GM23338 (cell line): ENCODE data around the gene FDX1. TPM values are rescaled to one million over a fixed set of nuclear protein-coding genes. Genes with fewer than 3 reads are reported as not detected.

ENCODE experiments used
- ATAC-seq: fragments of 200-7000 bp; cut with Tn5 transposase; 3 replicates; pipeline ENCODE4 v1.9.1; 2020
- DNase-seq: peaks from one replicate; pipeline ENCODE4 v3.0.0-alpha.2; 2015; ENCODE audit warnings: low spot score
- H2AFZ ChIP-seq: fragments of 200-600 bp; sonication (generic); 2 replicates; pipeline ENCODE4 v1.8.0; 2016; ENCODE audit warnings: antibody characterized with exemption, mild to moderate bottlenecking, moderate library complexity
- H3F3A ChIP-seq: fragments of 200-600 bp; sonication (generic); replicated peaks from 2 replicates; pipeline ENCODE4 v1.8.0; 2017; ENCODE audit warnings: antibody characterized with exemption, mixed run types, low read depth
- H3K27ac ChIP-seq: fragments of 200-600 bp; sonication (generic); 2 replicates; pipeline ENCODE4 v1.6.1; 2016; ENCODE audit warnings: low read depth
- H3K27me3 ChIP-seq: fragments of 200-600 bp; sonication (generic); 2 replicates; pipeline ENCODE4 v1.8.0; 2016; ENCODE audit warnings: mild to moderate bottlenecking, mixed run types, moderate library complexity; ENCODE audit not compliant: insufficient read depth
- H3K36me3 ChIP-seq: fragments of 200-600 bp; sonication (generic); 2 replicates; pipeline ENCODE4 v1.8.0; 2016; ENCODE audit warnings: mild to moderate bottlenecking; ENCODE audit not compliant: insufficient read depth
- H3K4me1 ChIP-seq: fragments of 200-600 bp; sonication (generic); 2 replicates; pipeline ENCODE4 v1.8.0; 2016; ENCODE audit warnings: mild to moderate bottlenecking, moderate library complexity; ENCODE audit not compliant: insufficient read depth
- H3K4me2 ChIP-seq: fragments of 200-600 bp; sonication (generic); 2 replicates; pipeline ENCODE4 v1.7.1; 2017; ENCODE audit warnings: mixed run types
- H3K4me3 ChIP-seq: fragments of 200-600 bp; sonication (generic); 2 replicates; pipeline ENCODE4 v1.6.1; 2016; ENCODE audit warnings: mixed run types
- H3K79me2 ChIP-seq: fragments of 200-600 bp; sonication (generic); replicated peaks from 2 replicates; pipeline ENCODE4 v1.8.0; 2017; ENCODE audit warnings: mild to moderate bottlenecking; ENCODE audit not compliant: insufficient read depth
- H3K9me2 ChIP-seq: fragments of 200-600 bp; sonication (generic); 2 replicates; pipeline ENCODE4 v1.8.0; 2017; ENCODE audit not compliant: insufficient read depth
- H4K20me1 ChIP-seq: fragments of 200-600 bp; sonication (generic); replicated peaks from 2 replicates; pipeline ENCODE4 v1.8.0; 2017; ENCODE audit warnings: mild to moderate bottlenecking; ENCODE audit not compliant: insufficient read depth
- H3K27ac Mint-ChIP-seq: 2 replicates; pipeline ENCODE4 v1.8.0; 2020; ENCODE audit warnings: inconsistent platforms, mild to moderate bottlenecking, moderate library complexity, mixed read lengths
- H3K27me3 Mint-ChIP-seq: 3 replicates; pipeline ENCODE4 v1.8.0; 2022; ENCODE audit warnings: low read depth, mild to moderate bottlenecking, moderate library complexity, mixed read lengths, inconsistent platforms; ENCODE audit not compliant: insufficient read depth, poor library complexity
- H3K36me3 Mint-ChIP-seq: 3 replicates; pipeline ENCODE4 v1.8.0; 2021; ENCODE audit warnings: low read depth, mild to moderate bottlenecking, inconsistent platforms, moderate library complexity, mixed read lengths
- H3K4me1 Mint-ChIP-seq: 3 replicates; pipeline ENCODE4 v1.8.0; 2020; ENCODE audit warnings: mild to moderate bottlenecking, inconsistent platforms, mixed read lengths
- H3K4me3 Mint-ChIP-seq: 3 replicates; pipeline ENCODE4 v1.8.0; 2021; ENCODE audit warnings: moderate library complexity, mild to moderate bottlenecking, inconsistent platforms, mixed read lengths
- H3K9me3 Mint-ChIP-seq: 3 replicates; pipeline ENCODE4 v1.8.0; 2020; ENCODE audit warnings: moderate library complexity, mild to moderate bottlenecking, inconsistent platforms, mixed read lengths
- CREB1 ChIP-seq: fragments of 250-450 bp; sonication (Bioruptor Pico); IDR thresholded peaks from 2 replicates; pipeline ENCODE4 v1.5.0; 2020; ENCODE audit warnings: low read depth, mild to moderate bottlenecking, moderate library complexity
- ETS1 ChIP-seq: IDR thresholded peaks from 2 replicates; pipeline ENCODE4 v1.6.1; 2016; ENCODE audit warnings: antibody characterized with exemption
- EZH2 ChIP-seq: fragments of 200-600 bp; sonication (generic); IDR thresholded peaks from one replicate; pipeline ENCODE4 v1.8.0; 2017; ENCODE audit warnings: antibody characterized with exemption, mild to moderate bottlenecking, low read depth; ENCODE audit not compliant: unreplicated experiment
- EZH2phosphoT487 ChIP-seq: fragments of 200-600 bp; sonication (generic); IDR thresholded peaks from one replicate; pipeline ENCODE4 v1.8.1; 2018; ENCODE audit warnings: antibody characterized with exemption; ENCODE audit not compliant: unreplicated experiment
- JUNB ChIP-seq: IDR thresholded peaks from one replicate; pipeline ENCODE4 v1.6.1; 2016; ENCODE audit warnings: antibody characterized with exemption; ENCODE audit not compliant: unreplicated experiment
- NANOG ChIP-seq: IDR thresholded peaks from 2 replicates; pipeline ENCODE4 v1.6.1; 2016; ENCODE audit warnings: antibody characterized with exemption, borderline replicate concordance
- POLR2AphosphoS5 ChIP-seq: IDR thresholded peaks from 2 replicates; pipeline ENCODE4 v1.6.1; 2016; ENCODE audit warnings: antibody characterized with exemption, low read depth
- STAT1 ChIP-seq: IDR thresholded peaks from one replicate; pipeline ENCODE4 v1.6.1; 2016; ENCODE audit warnings: antibody characterized with exemption; ENCODE audit not compliant: unreplicated experiment
- ZNF114 ChIP-seq: fragments of 250-450 bp; sonication (Bioruptor Pico); IDR thresholded peaks from 2 replicates; pipeline ENCODE4 v1.5.0; 2020; ENCODE audit warnings: mild to moderate bottlenecking, moderate library complexity
- ZNF331 ChIP-seq: fragments of 250-450 bp; sonication (Bioruptor Pico); IDR thresholded peaks from 2 replicates; pipeline ENCODE4 v1.5.0; 2020; ENCODE audit warnings: low read depth, mild to moderate bottlenecking, moderate library complexity
- ZNF462 ChIP-seq: fragments of 250-450 bp; sonication (Bioruptor Pico); IDR thresholded peaks from 2 replicates; pipeline ENCODE4 v1.5.0; 2020; ENCODE audit warnings: mild to moderate bottlenecking, moderate library complexity
- polyA plus RNA-seq: library from polyadenylated mRNA; unstranded; fragments of >200 nt; fragmentation: Nextera tagmentation; extraction: Ambion mirVana; gene quantifications from 2 replicates; pipeline ENCODE4 v1.2.1, GENCODE V29; 2016
- total RNA-seq: library from RNA; depleted of rRNA; stranded (reverse); fragments of >200 nt; shearing (Covaris generic); gene quantifications from 2 replicates; pipeline ENCODE4 v1.2.3, GENCODE V29; 2014

FDX1 gene
- total and polyA plus RNA-seq, 2 experiments from 2014 or later = 11.1 to 15.9 TPM

GRCh38 chr11:110422306-110422905 is 7.3 kb upstream of the FDX1 start:
- DNase-seq (no peak), ATAC-seq (no peak)
- H2AFZ ChIP-seq = no peak overlapping the region
- no peak overlapping the region for H3K27ac ChIP-seq
- H4K20me1 ChIP-seq = no peaks in the 10 kb centered on the region
- H3K4me2 ChIP-seq = no peak overlapping the region
- Mint-ChIP-seq H3K4me1 (peaks cover 8% of the 10 kb centered on the region; the same call in 2 of the 3 replicates), H3K27ac (no peak overlapping the region), H3K36me3 (peaks cover 17% of the 10 kb centered on the region), H3K27me3 (no peaks in the 10 kb centered on the region), H3K9me3 (peaks cover 31% of the 10 kb centered on the region), H3K4me3 (no peak overlapping the region)
- H3K36me3 ChIP-seq = no peaks in the 10 kb centered on the region
- no peaks in the 10 kb centered on the region for H3K27me3 ChIP-seq
- H3K79me2 ChIP-seq = no peaks in the 10 kb centered on the region
- no peak for TF ChIP-seq ETS1
- peaks cover 10% of the 10 kb centered on the region for H3K9me2 ChIP-seq
- H3K4me1 ChIP-seq = no peaks in the 10 kb centered on the region
- H3K4me3 ChIP-seq = no peak overlapping the region
- no peaks in the 10 kb centered on the region for H3F3A ChIP-seq

- Histone ChIP-seq H3K27ac (no peak overlapping the region), H3F3A (no peaks in the 10 kb centered on the region), H3K4me3 (no peak overlapping the region), H3K9me2 (peaks cover 6% of the 10 kb centered on the region; the same call in 1 of the 2 replicates), H3K36me3 (no peaks in the 10 kb centered on the region), H3K4me2 (no peak overlapping the region), H3K4me1 (peaks cover 4% of the 10 kb centered on the region; the same call in 1 of the 2 replicates), H2AFZ (peak overlapping the region; percentile 28; the same call in 1 of the 2 replicates), H3K79me2 (no peaks in the 10 kb centered on the region), H4K20me1 (no peaks in the 10 kb centered on the region), H3K27me3 (no peaks in the 10 kb centered on the region)
- Mint-ChIP-seq H3K9me3 (peaks cover 23% of the 10 kb centered on the region), H3K4me1 (peaks cover 5% of the 10 kb centered on the region; the same call in 2 of the 3 replicates), H3K36me3 (peaks cover 12% of the 10 kb centered on the region), H3K27ac (no peak overlapping the region), H3K4me3 (no peak overlapping the region), H3K27me3 (no peaks in the 10 kb centered on the region)
- no peak for ATAC-seq
- no peak for DNase-seq
- no peak for TF ChIP-seq ZNF462 (CRISPR knock-in tag)
- no peak for TF ChIP-seq EZH2
- TF ChIP-seq POLR2AphosphoS5 = no peak
- TF ChIP-seq NANOG = no peak
- no peak for TF ChIP-seq STAT1
- no peak for TF ChIP-seq ZNF114 (CRISPR knock-in tag)
- TF ChIP-seq CREB1 (CRISPR knock-in tag) = no peak
- TF ChIP-seq JUNB = no peak
- no peak for TF ChIP-seq ETS1
- no peak for TF ChIP-seq EZH2phosphoT487
- no peak for TF ChIP-seq ZNF331 (CRISPR knock-in tag)
These were observed 4.8 kb upstream of the FDX1 start for GRCh38 chr11:110424775-110425444.
